Measurements from ENCODE around the gene SEC22C.

Gene SEC22C

GRCh38 chr3:42527368-42527917, 54.3 kb downstream of the SEC22C start:
- no peak for TF ChIP-seq CTCF (IDR thresholded peaks at IDR 0.05)

GRCh38 chr3:42526616-42527367, 55.0 kb downstream of the SEC22C start:
- TF ChIP-seq CTCF (IDR thresholded peaks at IDR 0.05) = no peak

- no peak for TF ChIP-seq CTCF (IDR thresholded peaks at IDR 0.05)
Measured at GRCh38 chr3:42525736-42526345, 55.9 kb downstream of the SEC22C start.

GRCh38 chr3:42525212-42525611, 56.6 kb downstream of the SEC22C start:
- no peak for TF ChIP-seq CTCF (IDR thresholded peaks at IDR 0.05)

GRCh38 chr3:42524751-42525150, 57.0 kb downstream of the SEC22C start:
- TF ChIP-seq CTCF (IDR thresholded peaks at IDR 0.05) = no peak

GRCh38 chr3:42520906-42521305, 60.9 kb downstream of the SEC22C start:
- TF ChIP-seq CTCF (IDR thresholded peaks at IDR 0.05) = no peak

- TF ChIP-seq CTCF (IDR thresholded peaks at IDR 0.05) = no peak
Measured at GRCh38 chr3:42520336-42520735, 61.4 kb downstream of the SEC22C start.
